Breast epithelium (tissue), 4 donors: ENCODE results near the gene IL12RB2. TPM values are rescaled to one million over a fixed set of nuclear protein-coding genes. Genes with fewer than 3 reads are reported as not detected.

Experiments used
- DNase-seq, 2 donors: peaks; one replicate each; pipeline ENCODE4 v3.0.0-alpha.2; 2019; ENCODE audit warnings: low spot score in 2 of 2
- H3K27ac ChIP-seq, 2 donors: fragments of 200-600 bp; sonication (generic) in 1 of 2; one replicate each; pipeline ENCODE4 v1.5.1; 2016 to 2019; ENCODE audit warnings: mild to moderate bottlenecking in 1 of 2
- H3K27me3 ChIP-seq, 2 donors: fragments of 200-600 bp; sonication (generic) in 1 of 2; one replicate each; pipeline versions ENCODE4 v1.5.1 to v1.6.0; 2017 to 2019; ENCODE audit warnings: control low read depth in 1 of 2, mild to moderate bottlenecking in 1 of 2
- H3K36me3 ChIP-seq: fragments of 200-600 bp; one replicate; pipeline ENCODE4 v1.5.1; 2019
- H3K4me1 ChIP-seq, 2 donors: fragments of 200-600 bp; sonication (generic); one replicate each; pipeline ENCODE4 v1.5.1; 2016 to 2019; ENCODE audit warnings: control low read depth in 1 of 2
- H3K4me3 ChIP-seq, 3 donors: fragments of 200-600 bp; sonication (generic); 1 replicate in 2 of 3; 2 replicates in 1 of 3; pipeline ENCODE4 v1.5.1; 2016 to 2019; ENCODE audit warnings: mild to moderate bottlenecking in 3 of 3, moderate library complexity in 2 of 3
- H3K9me3 ChIP-seq, 2 donors: fragments of 200-600 bp; sonication (generic) in 1 of 2; one replicate each; pipeline ENCODE4 v1.5.1; 2016 to 2019; ENCODE audit warnings: control low read depth in 1 of 2
- POLR2A ChIP-seq: fragments of 450-650 bp; IDR thresholded peaks from one replicate; pipeline ENCODE4 v1.6.1; 2016; ENCODE audit warnings: antibody characterized with exemption, mild to moderate bottlenecking, moderate library complexity
- POLR2AphosphoS5 ChIP-seq, 3 donors: sonication (generic); formaldehyde crosslinking; IDR thresholded peaks; one replicate each; pipeline ENCODE4 v1.6.1; 2017; ENCODE audit warnings: antibody characterized with exemption in 3 of 3
- intact Hi-C: fragments of 100-400 bp; cut with DNase I; formaldehyde crosslinking; loops from one replicate; pipeline ENCODE4 v1.15.1; 2023; ENCODE audit warnings: low total_unique reads
- total RNA-seq, 3 donors: library from RNA; depleted of rRNA; stranded (reverse); fragments of >200 nt; gene quantifications; one replicate each; pipeline ENCODE4 v1.1.0, GENCODE V29; 2016
- TF ChIP-seq, protein P1 (sequence below), 3 donors: fragments of 450-650 bp; IDR thresholded peaks; one replicate each; pipeline ENCODE4 v1.5.1; 2016 to 2017; ENCODE audit warnings: antibody characterized with exemption in 3 of 3, mild to moderate bottlenecking in 3 of 3, moderate library complexity in 3 of 3

Gene IL12RB2
- total RNA-seq, 3 donors from 2014 or later = 0.33 to 5.1 (median 0.59) TPM

DNA sequence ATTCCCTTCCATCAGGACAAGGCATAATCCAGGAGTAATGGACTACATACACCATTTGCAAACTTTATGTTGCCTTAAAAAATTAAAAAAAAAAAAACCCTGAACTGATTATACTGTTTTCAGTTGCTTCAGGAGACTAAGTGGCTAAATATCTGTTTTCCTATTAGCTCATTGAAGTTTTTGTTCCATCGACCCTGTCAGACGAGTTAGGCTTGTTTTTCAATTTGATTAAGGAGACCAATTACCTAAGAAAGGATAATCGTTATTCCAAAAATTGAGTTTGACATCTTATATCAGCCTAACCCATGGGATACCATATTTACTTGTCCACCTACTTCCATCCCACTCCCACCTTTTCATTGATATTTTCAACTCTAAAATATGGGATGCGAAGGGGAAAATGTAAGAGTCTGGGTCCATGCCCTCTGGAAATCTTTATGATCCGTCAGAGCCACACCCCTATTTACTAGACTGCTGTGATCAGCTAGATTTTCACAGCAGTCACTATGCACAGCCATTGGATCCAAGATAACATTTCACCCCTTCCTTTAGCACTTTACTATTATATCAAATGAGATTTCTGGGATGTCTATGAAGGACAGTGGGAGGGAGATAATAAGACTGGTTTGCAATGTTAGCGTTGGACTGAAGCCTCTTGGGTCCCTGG is 41.0 kb downstream of the IL12RB2 start:
- DNase-seq = no peak

DNA sequence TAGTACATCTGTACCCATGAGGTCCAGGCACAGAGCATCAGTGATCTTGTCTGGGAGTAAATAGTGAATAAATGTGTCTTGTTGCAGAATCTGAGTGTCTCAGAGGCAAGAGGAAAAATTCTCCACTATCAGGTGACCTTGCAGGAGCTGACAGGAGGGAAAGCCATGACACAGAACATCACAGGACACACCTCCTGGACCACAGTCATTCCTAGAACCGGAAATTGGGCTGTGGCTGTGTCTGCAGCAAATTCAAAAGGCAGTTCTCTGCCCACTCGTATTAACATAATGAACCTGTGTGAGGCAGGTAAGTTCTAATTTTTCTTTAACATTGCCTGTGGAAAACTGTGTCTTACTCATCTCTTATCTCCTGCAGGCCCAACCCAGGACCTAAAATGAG is 43.1 kb downstream of the IL12RB2 start:
- no peaks in the 10 kb centered on the region for H3K27me3 ChIP-seq
- no peak overlapping the region for H3K27ac ChIP-seq
- H3K4me1 ChIP-seq = peaks cover 0 to 9% of the 10 kb centered on the region in 2 donors
- TF ChIP-seq POLR2AphosphoS5 (IDR thresholded peaks at IDR 0.05) (no peak), POLR2A (no peak)
- TF ChIP-seq, protein P1, sequence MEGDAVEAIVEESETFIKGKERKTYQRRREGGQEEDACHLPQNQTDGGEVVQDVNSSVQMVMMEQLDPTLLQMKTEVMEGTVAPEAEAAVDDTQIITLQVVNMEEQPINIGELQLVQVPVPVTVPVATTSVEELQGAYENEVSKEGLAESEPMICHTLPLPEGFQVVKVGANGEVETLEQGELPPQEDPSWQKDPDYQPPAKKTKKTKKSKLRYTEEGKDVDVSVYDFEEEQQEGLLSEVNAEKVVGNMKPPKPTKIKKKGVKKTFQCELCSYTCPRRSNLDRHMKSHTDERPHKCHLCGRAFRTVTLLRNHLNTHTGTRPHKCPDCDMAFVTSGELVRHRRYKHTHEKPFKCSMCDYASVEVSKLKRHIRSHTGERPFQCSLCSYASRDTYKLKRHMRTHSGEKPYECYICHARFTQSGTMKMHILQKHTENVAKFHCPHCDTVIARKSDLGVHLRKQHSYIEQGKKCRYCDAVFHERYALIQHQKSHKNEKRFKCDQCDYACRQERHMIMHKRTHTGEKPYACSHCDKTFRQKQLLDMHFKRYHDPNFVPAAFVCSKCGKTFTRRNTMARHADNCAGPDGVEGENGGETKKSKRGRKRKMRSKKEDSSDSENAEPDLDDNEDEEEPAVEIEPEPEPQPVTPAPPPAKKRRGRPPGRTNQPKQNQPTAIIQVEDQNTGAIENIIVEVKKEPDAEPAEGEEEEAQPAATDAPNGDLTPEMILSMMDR (IDR thresholded peaks at IDR 0.05) = no peak
- no peaks in the 10 kb centered on the region for H3K36me3 ChIP-seq
- DNase-seq = no peak
- H3K4me3 ChIP-seq = no peak overlapping the region
- H3K9me3 ChIP-seq = no peaks in the 10 kb centered on the region
- intact Hi-C loops = no loop called here

More for the DNA sequence above, 41.0 kb downstream of the IL12RB2 start:
- intact Hi-C loops = loop anchor here (10.0 kb wide), 1 partner anchor 146 kb away; no protein-coding TSS in a partner anchor
- Histone ChIP-seq H3K4me3 (no peak overlapping the region), H3K4me1 (peaks cover 0 to 9% of the 10 kb centered on the region in 2 donors), H3K27ac (no peak overlapping the region), H3K36me3 (no peaks in the 10 kb centered on the region), H3K27me3 (no peaks in the 10 kb centered on the region), H3K9me3 (no peaks in the 10 kb centered on the region)
- no peak for TF ChIP-seq POLR2AphosphoS5 (IDR thresholded peaks at IDR 0.05)
- TF ChIP-seq, protein P1 (IDR thresholded peaks at IDR 0.05) = no peak
- no peak for TF ChIP-seq POLR2A

DNA sequence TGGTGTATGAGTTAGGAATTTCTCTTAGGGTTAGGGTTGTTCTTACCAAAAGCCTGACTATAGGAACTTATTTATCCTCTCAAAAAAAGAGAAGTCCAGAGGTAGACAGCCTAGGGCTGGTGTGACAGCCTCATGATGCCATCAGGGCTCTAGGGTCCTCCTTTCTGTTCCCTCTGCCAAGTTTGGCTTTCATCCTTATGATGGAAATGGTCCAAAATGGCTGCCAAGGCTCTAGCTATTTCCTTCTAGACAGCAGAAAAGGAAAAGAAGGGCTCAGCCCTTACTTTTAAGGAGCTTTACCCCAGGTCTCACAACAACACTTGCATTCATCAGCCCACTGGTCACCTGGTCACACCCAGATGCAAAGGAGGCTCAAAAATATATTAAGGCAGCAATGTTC is 44.5 kb downstream of the IL12RB2 start:
- Histone ChIP-seq H3K27ac (no peak overlapping the region), H3K4me3 (no peak overlapping the region), H3K27me3 (no peaks in the 10 kb centered on the region), H3K9me3 (no peaks in the 10 kb centered on the region), H3K36me3 (no peaks in the 10 kb centered on the region), H3K4me1 (peaks cover 0 to 9% of the 10 kb centered on the region in 2 donors)
- TF ChIP-seq, protein P1 (IDR thresholded peaks at IDR 0.05) = no peak
- TF ChIP-seq POLR2A = no peak
- no peak for TF ChIP-seq POLR2AphosphoS5 (IDR thresholded peaks at IDR 0.05)
- intact Hi-C loops = no loop called here
- no peak for DNase-seq

DNA sequence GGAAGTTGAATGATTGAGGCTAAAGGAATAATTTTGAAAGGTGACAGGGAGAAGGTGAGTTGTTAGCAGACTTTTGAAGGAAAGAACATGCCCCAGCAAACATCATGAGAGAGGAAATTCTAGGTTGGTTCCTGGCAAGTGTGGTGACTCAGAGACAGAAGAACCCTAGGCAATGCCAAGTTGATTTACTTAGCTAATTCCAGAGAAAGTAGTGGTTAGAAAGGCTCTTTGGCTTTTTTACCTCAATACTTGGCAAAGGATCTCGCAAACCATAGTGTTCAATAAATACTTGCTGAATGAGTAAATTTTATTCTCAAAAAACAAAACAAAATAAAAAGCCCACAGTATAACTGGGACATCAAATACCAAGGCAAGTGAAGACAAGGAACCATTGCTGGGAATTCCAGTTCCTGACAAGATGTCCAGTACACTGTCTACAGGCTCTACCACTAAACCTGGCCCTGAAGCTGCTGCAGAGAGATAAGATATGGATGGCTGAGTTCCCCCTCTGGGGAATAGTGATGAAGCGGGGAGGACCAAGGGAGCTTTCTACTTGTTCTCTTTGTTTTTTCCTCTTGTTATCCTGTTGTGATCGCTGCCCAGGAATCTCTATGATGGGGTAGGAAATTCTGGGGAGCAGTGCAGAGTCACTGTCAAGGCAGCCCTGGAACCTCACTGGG is 48.2 kb downstream of the IL12RB2 start:
- Histone ChIP-seq H3K9me3 (no peaks in the 10 kb centered on the region), H3K4me1 (peaks cover 0 to 9% of the 10 kb centered on the region in 2 donors), H3K36me3 (no peaks in the 10 kb centered on the region), H3K4me3 (no peak overlapping the region), H3K27me3 (no peaks in the 10 kb centered on the region), H3K27ac (peak overlapping the region; percentile 15 to 68)
- DNase-seq = no peak
- intact Hi-C loops = no loop called here
- TF ChIP-seq POLR2A = no peak
- TF ChIP-seq POLR2AphosphoS5 (IDR thresholded peaks at IDR 0.05) = no peak
- TF ChIP-seq, protein P1 (IDR thresholded peaks at IDR 0.05) = no peak

DNA sequence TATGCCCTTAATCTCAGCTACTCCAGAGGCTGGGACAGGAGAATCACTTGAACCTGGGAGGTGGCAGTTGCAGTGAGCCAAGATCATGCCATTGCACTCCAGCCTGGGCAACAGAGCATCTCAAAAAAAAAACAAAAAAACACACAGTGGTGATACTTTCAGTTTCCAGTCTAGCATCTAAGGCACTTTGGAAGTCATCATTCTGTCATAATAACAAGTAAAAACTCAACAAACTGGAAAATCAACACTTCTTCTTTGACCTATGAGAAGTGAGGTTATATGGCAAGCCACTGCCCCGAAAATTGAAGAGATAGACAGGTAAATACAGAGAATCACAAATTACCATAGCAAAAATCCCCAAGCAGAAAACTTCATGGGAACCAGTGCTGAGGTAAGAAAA is 51.9 kb downstream of the IL12RB2 start:
- no peaks in the 10 kb centered on the region for H3K36me3 ChIP-seq
- no peaks in the 10 kb centered on the region for H3K27me3 ChIP-seq
- TF ChIP-seq POLR2A = no peak
- TF ChIP-seq POLR2AphosphoS5 (IDR thresholded peaks at IDR 0.05) = no peak
- TF ChIP-seq, protein P1 (IDR thresholded peaks at IDR 0.05) = no peak
- H3K27ac ChIP-seq = no peak overlapping the region
- H3K4me3 ChIP-seq = no peak overlapping the region
- no peaks in the 10 kb centered on the region for H3K9me3 ChIP-seq
- DNase-seq = no peak
- H3K4me1 ChIP-seq = no peaks in the 10 kb centered on the region
- intact Hi-C loops = no loop called here
